NCI-H345 treated with DMSO at 0.1 percent for 48 hours (cell line): Measurements from ENCODE around the gene NFIB.
A peak's percentile ranks its signal among the peaks of the same experiment; 100 is the strongest.

Source experiments
- DNase-seq: peaks from one replicate; lab custom pipeline; 2025; ENCODE audit not compliant: unreplicated experiment; lab: John Stamatoyannopoulos, UW

Gene NFIB

DNA sequence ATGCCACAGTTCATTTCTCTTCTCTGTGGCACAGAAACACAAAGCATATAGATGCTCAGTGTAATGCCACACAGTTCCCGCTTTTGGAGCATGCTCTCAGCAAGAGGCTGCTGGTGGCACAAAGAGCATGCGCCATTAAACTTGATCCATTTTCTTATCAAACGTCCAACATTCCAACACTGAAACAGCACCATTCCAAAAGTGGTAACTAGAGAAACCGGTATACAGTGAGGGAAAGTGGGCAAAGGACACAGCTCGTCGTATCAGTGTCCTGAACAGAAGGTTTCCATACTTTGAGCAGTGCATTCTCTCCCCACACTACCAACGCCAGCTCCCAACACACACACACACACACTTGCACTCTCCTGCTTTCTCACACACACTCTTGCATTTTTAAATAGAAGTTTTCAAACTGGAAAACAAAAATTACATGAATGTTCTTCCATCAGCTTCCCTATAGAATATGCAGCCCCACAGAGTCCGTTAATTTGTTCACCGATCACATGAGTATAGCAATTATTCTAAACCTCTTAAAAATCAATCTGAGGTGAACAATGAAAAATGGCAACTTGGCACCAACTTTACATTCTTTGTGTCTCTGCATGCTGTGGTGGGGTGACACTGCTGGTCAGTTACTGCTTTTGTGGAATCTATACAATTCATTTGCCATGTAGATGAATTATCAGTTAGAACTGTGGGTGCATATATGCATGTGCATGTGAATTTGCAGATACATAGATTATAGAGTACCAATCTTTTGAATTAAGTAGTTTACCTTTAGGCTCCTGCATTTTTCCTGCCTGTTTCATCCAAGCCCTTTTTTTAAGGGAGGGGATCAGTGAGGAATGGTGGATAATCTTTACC lies 5.7 kb downstream of the NFIB start:
- DNase-seq, result no peak

DNA sequence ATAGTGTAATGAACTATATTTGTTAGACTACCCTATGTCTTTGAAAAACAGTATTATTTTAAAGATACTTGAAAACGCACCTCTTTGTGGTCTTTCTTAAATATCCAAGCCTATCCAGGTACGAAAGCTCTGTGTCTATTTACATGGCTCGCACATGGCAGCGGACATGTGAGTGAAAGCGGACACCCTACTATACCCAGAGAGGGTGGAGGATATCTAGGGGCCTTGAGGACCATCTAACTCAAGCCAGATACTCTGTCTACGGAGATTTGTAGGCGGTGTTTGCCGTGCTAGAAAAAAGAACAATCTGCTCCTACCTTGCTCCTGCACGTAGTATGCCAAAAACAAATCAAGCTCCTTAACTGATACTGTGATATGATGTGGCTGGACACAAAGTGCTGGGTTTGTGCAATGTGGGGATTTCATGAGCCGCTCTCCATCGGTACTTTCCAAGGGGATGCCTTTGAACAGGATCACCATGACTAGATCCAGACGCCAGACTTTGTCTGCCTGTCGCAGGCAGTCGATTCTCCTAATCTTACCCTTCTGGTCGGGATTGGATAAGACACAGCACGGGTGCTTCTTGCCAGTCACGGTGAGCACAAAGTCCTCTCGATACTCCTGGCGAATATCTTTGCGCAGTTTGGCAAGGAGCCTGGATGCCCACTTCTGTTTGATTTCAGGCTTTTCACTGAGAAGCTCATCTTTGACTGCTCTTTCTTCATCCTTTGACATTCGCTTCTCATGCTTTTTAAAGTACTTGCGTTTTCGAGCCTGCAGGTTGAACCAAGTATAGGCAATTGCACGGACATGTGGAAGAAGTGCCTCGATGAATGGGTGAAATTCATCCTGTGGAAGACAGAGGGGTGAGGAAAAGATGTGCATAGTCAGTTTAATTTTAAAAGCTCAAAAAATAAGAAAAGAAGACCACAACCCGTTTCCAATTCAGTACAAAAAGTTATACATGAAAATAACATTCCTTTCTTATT lies 7.0 kb downstream of the NFIB start:
- DNase-seq, result no peak

DNA sequence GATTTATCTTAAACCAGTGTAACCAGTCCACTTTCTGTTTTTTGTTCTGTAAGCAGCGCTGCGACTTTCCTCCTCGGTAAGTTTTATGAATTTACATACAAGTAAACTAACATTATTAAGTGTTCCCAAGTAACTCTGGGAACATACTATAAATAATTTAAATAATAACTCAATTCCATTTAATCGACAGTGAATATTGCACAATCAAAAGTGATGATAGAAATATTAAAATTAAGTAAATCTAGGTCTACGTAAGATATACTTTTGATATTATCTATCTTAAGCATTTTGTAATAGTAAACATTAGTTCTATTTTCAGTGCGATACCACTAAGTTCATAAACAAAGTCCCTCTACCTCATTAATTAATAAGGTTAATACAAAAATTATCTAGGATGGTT lies 7.8 kb downstream of the NFIB start:
- no peak for DNase-seq

- no peak for DNase-seq
Observed at GRCh38 chr9:14304259-14304658, 9.7 kb downstream of the NFIB start.

DNA sequence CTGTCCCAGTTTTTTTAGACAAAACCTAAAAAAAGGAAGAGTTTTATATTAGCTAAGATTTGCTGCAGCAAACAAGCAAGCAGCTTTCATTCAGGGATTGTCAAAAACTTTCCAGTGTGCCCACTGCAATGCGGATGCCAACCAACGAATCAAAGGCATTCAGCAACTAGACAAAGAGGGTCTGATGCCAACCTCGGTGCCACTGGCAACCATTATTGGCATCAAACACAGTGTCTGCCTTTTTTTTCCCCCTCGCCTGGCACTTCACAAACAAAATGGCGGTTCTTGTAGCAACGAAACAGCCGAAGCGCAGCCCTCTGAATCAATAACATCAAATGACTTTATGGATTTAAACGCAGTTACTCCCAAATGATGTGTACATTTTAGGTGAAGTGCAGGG lies 10.4 kb downstream of the NFIB start:
- no peak for DNase-seq

- no peak for DNase-seq
Observed at GRCh38 chr9:14303100-14303499, 10.8 kb downstream of the NFIB start.

GRCh38 chr9:14302405-14302804 lies 11.5 kb downstream of the NFIB start:
- no peak for DNase-seq

DNA sequence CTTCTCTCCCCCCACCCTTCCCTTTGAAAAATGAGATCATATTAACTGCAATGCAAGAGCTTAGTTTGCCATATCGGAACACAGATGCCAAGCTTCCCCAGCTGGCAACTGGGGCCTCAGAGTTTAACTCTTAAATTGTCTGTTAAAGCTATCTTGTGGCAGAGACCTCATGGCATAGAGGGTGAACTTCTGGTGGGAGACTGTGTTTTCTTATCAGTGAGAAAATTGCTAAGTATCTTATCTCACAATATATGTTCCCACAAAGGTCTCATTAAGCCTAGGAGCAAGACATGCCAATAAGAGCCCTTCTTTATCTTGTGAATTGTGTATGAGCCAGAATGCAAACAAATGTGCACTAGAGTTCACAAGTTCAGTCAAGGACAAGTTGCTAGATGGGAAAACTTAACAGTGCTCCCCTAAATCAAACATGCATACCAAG lies 12.3 kb downstream of the NFIB start:
- DNase-seq, result no peak

DNA sequence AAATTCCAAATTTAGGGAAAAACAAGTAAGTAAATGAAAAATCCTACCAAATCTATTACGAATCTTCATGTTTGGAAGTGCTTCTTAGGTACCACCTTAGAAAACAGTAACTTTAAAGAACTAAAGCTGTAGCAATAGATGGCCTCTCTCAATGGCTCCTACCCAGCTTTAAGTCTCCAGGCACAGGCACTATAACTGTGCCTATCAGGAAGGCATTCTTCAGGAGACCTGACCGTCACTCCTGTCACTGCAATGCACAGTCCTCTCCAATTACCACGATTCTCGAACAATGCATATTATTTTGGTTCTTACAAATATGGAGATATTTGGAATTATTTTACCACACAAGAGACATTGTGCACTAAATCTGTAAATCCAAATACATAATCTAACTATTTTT lies 12.9 kb downstream of the NFIB start:
- no peak for DNase-seq

- DNase-seq, result no peak
Observed at GRCh38 chr9:14300588-14300987, 13.4 kb downstream of the NFIB start.

DNA sequence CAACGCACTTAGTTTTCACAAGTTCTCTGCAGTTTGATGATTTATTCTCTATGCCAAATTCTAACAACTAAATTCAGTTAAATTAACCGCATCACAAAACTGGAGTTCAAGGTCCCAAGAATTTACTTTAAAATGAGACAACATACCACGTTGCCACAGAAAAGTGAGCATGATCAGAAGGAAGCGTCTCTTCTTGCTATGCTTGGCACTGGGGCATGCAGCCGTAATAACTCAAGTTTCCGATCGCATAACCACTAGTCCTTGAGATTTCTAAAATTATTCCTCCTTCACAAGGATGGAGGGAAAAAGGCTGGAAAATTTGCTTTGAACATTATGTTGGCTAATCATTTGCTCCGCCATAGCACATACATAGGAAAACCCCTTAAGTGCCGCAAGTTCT lies 13.9 kb downstream of the NFIB start:
- DNase-seq, result no peak

DNA sequence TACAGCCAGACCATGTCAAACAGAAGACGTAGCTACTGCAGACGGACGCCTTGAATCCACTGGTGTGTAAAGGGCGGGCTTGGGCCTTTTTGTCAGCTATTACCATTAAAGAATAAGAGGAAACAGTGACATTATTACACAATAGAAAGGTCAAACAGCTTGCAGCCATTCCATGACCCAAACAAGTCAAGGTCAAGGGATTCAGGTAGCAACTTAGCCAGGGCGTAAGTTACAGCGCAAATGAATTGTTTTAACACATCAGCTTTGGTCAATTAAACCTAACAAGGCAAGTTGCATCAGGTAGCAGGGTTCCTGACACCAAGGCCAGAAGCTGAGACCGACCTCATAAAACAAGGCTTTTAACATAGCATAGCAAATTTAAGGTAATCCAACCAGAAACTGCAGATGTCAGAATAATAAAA lies 15.3 kb downstream of the NFIB start:
- no peak for DNase-seq

GRCh38 chr9:14296495-14297113 lies 17.3 kb downstream of the NFIB start:
- DNase-seq, result peak; percentile 6

- no peak for DNase-seq
Observed at GRCh38 chr9:14294659-14295058, 19.3 kb downstream of the NFIB start.

- no peak for DNase-seq
Observed at GRCh38 chr9:14293801-14294200, 20.1 kb downstream of the NFIB start.

- DNase-seq, result no peak
Observed at GRCh38 chr9:14292181-14292739, 21.7 kb downstream of the NFIB start.

DNA sequence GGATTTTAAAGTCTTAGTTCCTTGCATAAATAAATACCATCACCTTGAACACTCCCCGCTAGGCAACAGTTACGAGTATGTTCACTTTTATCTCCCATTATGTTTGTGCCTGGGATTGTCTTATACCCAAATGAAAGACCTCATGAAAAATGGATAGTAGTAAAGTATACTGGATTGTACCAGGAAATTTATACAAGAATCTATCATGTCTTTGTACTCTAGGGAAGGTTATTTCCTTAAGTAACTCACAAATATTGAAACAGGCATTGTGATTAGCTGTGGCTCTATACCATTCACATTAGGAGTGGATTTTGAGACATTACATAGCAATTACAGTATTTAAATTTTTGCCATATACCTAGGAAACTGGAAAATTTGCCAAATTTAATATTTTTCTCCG lies 24.0 kb downstream of the NFIB start:
- no peak for DNase-seq

- no peak for DNase-seq
Observed at GRCh38 chr9:14288433-14288832, 25.5 kb downstream of the NFIB start.

GRCh38 chr9:14286121-14286520 lies 27.8 kb downstream of the NFIB start:
- DNase-seq, result no peak

DNA sequence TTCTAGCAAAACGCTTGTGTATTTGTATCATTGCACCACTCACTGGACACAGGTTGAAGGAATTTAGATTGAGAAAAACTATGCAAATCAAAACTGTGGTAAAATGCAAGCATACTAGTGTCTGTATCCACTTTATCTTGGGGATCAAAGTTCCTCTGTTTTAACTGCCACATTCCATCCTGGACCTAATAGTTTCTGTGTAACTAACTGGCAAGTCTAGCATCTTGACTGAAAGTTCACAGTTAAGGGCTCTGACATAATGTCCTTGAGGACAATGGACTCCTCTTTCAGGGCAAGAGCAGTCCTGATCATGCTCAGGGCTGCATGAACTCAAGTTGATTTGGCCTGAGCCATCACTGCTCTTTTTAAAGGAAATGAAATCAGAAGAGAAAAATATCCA lies 30.7 kb downstream of the NFIB start:
- DNase-seq, result no peak

DNA sequence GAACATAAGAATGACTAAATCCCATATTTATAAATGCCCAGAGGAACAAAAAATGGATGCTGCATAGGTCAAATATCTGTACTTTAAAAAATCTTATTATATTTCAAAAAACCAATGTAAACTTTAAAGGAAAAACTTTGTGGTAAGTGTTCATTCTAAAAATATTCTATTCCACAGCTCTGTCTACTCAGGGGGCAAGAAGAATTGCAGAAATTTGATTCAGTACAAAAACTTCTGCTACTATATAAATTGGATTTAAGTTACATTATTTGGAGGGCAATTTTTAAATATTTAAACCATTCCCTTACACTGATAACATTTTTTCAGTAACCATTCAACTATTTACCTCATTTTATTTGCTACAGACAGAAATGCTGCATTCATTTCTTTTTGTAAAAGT lies 32.1 kb downstream of the NFIB start:
- no peak for DNase-seq
